ENCODE data around the gene GUCY2D.

Gene GUCY2D

DNA sequence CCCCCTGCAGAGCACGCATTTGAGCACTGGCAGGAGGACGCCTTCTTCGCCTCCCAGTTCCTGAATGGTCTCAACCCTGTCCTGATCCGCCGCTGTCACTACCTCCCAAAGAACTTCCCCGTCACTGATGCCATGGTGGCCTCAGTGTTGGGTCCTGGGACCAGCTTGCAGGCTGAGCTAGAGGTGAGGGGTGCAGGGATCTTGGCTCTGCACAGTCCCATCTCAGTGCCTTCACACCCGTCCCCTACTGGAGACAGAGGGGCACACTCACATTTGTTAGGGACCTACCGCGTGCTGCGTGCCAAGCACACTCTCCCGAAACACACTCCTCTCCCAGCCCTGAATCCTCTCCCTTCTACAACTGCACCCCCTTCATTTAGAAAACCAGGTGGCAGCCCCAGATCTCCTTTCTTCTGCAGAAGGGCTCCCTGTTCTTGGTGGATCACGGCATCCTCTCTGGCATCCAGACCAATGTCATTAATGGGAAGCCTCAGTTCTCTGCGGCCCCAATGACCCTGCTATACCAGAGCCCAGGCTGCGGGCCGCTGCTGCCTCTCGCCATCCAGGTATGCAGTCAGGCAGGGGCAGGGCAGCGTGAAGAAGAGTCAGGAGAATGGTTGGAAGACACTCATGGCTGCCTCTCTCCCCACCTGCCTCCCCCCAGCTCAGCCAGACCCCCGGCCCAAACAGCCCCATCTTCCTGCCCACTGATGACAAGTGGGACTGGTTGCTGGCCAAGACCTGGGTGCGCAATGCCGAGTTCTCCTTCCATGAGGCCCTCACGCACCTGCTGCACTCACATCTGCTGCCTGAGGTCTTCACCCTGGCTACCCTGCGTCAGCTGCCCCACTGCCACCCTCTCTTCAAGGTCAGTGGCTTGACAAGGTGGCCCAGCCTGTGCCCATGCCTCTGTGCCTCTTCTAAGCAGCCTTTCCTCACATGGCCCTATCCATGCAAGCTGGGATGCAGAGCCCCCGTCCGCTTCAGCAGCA, 42.7 kb downstream of the GUCY2D start:
- no peak overlapping the region for H3K27ac ChIP-seq (ENCODE audit: low read depth, low read length)
- H3K27me3 ChIP-seq (ENCODE audit: control insufficient read depth in 1 of 2, insufficient read depth in 2 of 2, low read length in 2 of 2): peaks cover 4 to 9% of the 10 kb centered on the region in 2 donors
- no peak overlapping the region for H3K9ac ChIP-seq (ENCODE audit: low read depth in 1 of 2, low read length in 2 of 2)
- H3K4me3 ChIP-seq (ENCODE audit: low read depth in 1 of 2, low read length in 2 of 2): no peak overlapping the region
- no peaks in the 10 kb centered on the region for H3K36me3 ChIP-seq (ENCODE audit: control insufficient read depth in 1 of 2, insufficient read depth in 2 of 2, low read length in 2 of 2)
- H3K4me1 ChIP-seq (ENCODE audit: control insufficient read depth in 1 of 2, insufficient read depth in 2 of 2, low read length in 2 of 2): no peaks in the 10 kb centered on the region
- no peaks in the 10 kb centered on the region for H3K9me3 ChIP-seq (ENCODE audit: control insufficient read depth in 1 of 2, low read length in 2 of 2)

DNA sequence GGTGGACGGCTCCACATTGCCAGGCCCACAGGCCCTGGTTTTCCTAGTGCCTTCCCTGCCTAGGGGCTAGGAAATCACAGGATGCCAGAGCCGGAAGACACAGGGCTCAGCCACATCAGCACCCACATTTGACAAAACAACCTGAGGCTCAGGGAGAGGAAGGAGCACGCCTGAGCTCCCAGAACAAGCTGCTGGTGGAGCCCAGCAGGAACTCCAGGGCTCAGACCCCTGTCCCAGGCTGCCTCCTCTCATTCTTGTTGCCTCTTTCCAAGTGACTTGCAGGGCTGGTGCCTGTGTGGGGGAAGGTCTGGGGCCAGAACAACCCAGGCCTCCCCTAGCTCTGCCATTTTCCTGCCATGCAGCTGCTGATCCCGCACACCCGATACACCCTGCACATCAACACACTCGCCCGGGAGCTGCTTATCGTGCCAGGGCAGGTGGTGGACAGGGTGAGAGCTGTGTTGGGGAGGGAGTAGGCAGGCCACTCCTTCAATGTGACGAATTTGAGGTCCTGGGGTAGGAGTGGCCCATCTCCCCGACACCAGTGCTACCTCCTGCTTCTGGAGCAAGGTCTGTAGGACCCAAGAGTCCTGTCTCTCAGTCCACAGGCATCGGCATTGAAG, 44.0 kb downstream of the GUCY2D start:
- H3K4me1 ChIP-seq (ENCODE audit: control insufficient read depth in 1 of 2, insufficient read depth in 2 of 2, low read length in 2 of 2): no peaks in the 10 kb centered on the region
- H3K27me3 ChIP-seq (ENCODE audit: control insufficient read depth in 1 of 2, insufficient read depth in 2 of 2, low read length in 2 of 2): peaks cover 0 to 9% of the 10 kb centered on the region in 2 donors
- no peak overlapping the region for H3K9ac ChIP-seq (ENCODE audit: low read depth in 1 of 2, low read length in 2 of 2)
- no peak overlapping the region for H3K4me3 ChIP-seq (ENCODE audit: low read depth in 1 of 2, low read length in 2 of 2)
- H3K9me3 ChIP-seq (ENCODE audit: control insufficient read depth in 1 of 2, low read length in 2 of 2): no peaks in the 10 kb centered on the region
- H3K36me3 ChIP-seq (ENCODE audit: control insufficient read depth in 1 of 2, insufficient read depth in 2 of 2, low read length in 2 of 2): no peaks in the 10 kb centered on the region
- no peak overlapping the region for H3K27ac ChIP-seq (ENCODE audit: low read depth, low read length)

DNA sequence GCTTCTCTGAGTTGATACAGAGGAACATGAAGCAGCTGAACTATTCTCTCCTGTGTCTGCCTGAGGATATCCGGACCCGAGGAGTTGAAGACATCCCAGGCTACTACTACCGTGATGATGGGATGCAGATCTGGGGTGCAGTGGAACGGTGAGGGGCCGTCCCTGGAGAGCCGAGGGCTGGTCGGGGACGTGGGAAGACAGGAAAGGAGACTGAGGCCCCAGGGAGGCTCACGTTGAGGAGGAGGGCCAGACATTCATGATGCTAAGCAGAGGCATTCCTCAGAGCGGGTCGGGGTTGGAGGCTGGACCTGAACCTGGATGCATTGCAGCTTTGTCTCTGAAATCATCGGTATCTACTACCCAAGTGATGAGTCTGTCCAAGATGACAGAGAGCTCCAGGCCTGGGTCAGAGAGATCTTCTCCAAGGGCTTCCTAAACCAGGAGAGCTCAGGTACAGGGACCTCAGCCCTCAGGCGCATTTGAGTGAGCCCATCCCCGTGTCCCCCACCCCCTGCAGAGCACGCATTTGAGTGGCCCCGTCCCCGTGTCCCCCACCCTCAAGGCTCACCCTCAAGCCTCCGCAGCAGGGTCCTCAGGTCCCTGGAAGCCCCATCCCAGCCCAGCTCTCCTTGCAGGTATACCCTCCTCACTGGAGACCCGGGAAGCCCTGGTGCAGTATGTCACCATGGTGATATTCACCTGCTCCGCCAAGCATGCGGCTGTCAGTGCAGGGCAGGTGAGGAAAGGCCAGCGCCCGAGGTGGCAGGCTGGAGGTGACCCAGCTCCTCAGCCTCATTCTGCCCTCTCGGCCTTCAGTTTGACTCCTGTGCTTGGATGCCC, 44.7 kb downstream of the GUCY2D start:
- Histone ChIP-seq H3K27ac (ENCODE audit: low read depth, low read length) (no peak overlapping the region), H3K36me3 (ENCODE audit: control insufficient read depth in 1 of 2, insufficient read depth in 2 of 2, low read length in 2 of 2) (no peaks in the 10 kb centered on the region), H3K9me3 (ENCODE audit: control insufficient read depth in 1 of 2, low read length in 2 of 2) (no peaks in the 10 kb centered on the region), H3K4me3 (ENCODE audit: low read depth in 1 of 2, low read length in 2 of 2) (no peak overlapping the region), H3K4me1 (ENCODE audit: control insufficient read depth in 1 of 2, insufficient read depth in 2 of 2, low read length in 2 of 2) (no peaks in the 10 kb centered on the region), H3K27me3 (ENCODE audit: control insufficient read depth in 1 of 2, insufficient read depth in 2 of 2, low read length in 2 of 2) (peaks cover 0 to 9% of the 10 kb centered on the region in 2 donors), H3K9ac (ENCODE audit: low read depth in 1 of 2, low read length in 2 of 2) (no peak overlapping the region)

DNA sequence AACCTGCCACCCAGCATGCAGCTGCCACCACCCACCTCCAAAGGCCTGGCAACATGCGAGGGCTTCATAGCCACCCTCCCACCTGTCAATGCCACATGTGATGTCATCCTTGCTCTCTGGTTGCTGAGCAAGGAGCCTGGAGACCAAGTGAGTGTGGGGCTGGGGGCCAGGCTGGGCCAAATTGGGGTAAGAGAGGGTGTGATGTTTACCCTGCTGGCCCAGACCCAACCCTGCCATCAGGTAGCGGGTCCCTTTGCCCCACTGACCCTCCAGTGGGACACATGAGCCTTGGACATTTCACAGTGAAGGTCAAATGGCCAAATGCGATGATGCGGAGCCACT, 45.3 kb downstream of the GUCY2D start:
- Histone ChIP-seq H3K9ac (ENCODE audit: low read depth in 1 of 2, low read length in 2 of 2) (no peak overlapping the region), H3K27ac (ENCODE audit: low read depth, low read length) (no peak overlapping the region), H3K36me3 (ENCODE audit: control insufficient read depth in 1 of 2, insufficient read depth in 2 of 2, low read length in 2 of 2) (no peaks in the 10 kb centered on the region), H3K4me1 (ENCODE audit: control insufficient read depth in 1 of 2, insufficient read depth in 2 of 2, low read length in 2 of 2) (no peaks in the 10 kb centered on the region), H3K4me3 (ENCODE audit: low read depth in 1 of 2, low read length in 2 of 2) (no peak overlapping the region), H3K27me3 (ENCODE audit: control insufficient read depth in 1 of 2, insufficient read depth in 2 of 2, low read length in 2 of 2) (peaks cover 0 to 9% of the 10 kb centered on the region in 2 donors), H3K9me3 (ENCODE audit: control insufficient read depth in 1 of 2, low read length in 2 of 2) (no peaks in the 10 kb centered on the region)

DNA sequence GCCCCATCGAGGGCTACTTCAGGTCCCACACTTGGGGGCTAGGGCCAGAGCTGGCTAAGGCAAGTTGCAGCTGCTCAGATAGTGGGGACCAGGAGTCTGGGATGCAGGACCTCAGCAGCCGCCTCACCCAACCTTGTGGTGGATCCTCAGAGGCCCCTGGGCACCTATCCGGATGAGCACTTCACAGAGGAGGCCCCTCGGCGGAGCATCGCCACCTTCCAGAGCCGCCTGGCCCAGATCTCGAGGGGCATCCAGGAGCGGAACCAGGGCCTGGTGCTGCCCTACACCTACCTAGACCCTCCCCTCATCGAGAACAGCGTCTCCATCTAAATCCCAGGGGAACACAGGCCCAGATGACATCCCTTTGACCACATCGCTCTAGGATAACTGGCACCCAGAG, 45.8 kb downstream of the GUCY2D start:
- Histone ChIP-seq H3K9me3 (ENCODE audit: control insufficient read depth in 1 of 2, low read length in 2 of 2) (no peaks in the 10 kb centered on the region), H3K4me1 (ENCODE audit: control insufficient read depth in 1 of 2, insufficient read depth in 2 of 2, low read length in 2 of 2) (no peaks in the 10 kb centered on the region), H3K27ac (ENCODE audit: low read depth, low read length) (no peak overlapping the region), H3K9ac (ENCODE audit: low read depth in 1 of 2, low read length in 2 of 2) (no peak overlapping the region), H3K27me3 (ENCODE audit: control insufficient read depth in 1 of 2, insufficient read depth in 2 of 2, low read length in 2 of 2) (peaks cover 0 to 9% of the 10 kb centered on the region in 2 donors), H3K36me3 (ENCODE audit: control insufficient read depth in 1 of 2, insufficient read depth in 2 of 2, low read length in 2 of 2) (no peaks in the 10 kb centered on the region), H3K4me3 (ENCODE audit: low read depth in 1 of 2, low read length in 2 of 2) (no peak overlapping the region)

DNA sequence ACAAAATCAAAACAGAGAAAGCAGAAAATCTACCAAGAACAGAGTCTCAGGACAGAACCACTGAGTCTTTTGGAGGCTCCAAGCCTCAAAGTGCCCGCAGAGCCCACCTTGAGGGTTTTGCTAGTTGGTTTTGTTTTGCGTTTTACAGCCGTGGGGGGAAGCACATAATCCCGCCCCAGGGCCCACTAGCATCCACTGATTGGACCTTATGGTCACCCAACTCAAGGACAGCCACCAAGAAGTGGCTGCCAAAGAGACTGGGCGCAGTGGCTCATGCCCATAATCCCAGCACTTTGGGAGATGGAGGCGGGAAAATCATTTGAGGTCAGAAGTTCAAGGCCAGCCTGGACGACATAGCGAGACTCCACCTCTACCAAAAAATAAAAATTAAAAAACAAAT, 46.3 kb downstream of the GUCY2D start:
- Histone ChIP-seq H3K4me3 (ENCODE audit: low read depth in 1 of 2, low read length in 2 of 2) (no peak overlapping the region), H3K27me3 (ENCODE audit: control insufficient read depth in 1 of 2, insufficient read depth in 2 of 2, low read length in 2 of 2) (peaks cover 0 to 9% of the 10 kb centered on the region in 2 donors), H3K27ac (ENCODE audit: low read depth, low read length) (no peak overlapping the region), H3K9me3 (ENCODE audit: control insufficient read depth in 1 of 2, low read length in 2 of 2) (no peaks in the 10 kb centered on the region), H3K9ac (ENCODE audit: low read depth in 1 of 2, low read length in 2 of 2) (no peak overlapping the region), H3K36me3 (ENCODE audit: control insufficient read depth in 1 of 2, insufficient read depth in 2 of 2, low read length in 2 of 2) (no peaks in the 10 kb centered on the region), H3K4me1 (ENCODE audit: control insufficient read depth in 1 of 2, insufficient read depth in 2 of 2, low read length in 2 of 2) (no peaks in the 10 kb centered on the region)

DNA sequence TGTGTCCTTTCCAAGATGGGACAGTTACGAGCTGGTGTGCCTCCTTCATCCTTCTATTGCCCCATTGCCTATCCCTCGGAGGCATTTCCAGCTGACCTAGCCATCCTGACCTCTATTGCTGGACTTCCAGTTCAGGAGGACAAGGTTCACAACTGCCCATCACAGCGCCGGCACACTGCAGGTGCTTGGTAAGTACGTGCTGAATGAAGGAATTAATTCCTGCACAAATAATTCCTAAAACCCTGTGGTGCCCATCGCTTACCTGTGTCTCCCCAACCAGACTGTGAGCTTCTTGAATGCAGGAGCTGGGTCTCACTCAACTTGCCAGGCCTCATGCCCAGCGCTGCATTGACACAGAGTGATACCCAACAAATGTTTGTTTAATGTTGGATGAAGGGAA, 49.4 kb downstream of the GUCY2D start:
- no peak overlapping the region for H3K9ac ChIP-seq (ENCODE audit: low read depth in 1 of 2, low read length in 2 of 2)
- H3K27ac ChIP-seq (ENCODE audit: low read depth, low read length): no peak overlapping the region
- no peaks in the 10 kb centered on the region for H3K9me3 ChIP-seq (ENCODE audit: control insufficient read depth in 1 of 2, low read length in 2 of 2)
- H3K4me3 ChIP-seq (ENCODE audit: low read depth in 1 of 2, low read length in 2 of 2): no peak overlapping the region
- no peaks in the 10 kb centered on the region for H3K36me3 ChIP-seq (ENCODE audit: control insufficient read depth in 1 of 2, insufficient read depth in 2 of 2, low read length in 2 of 2)
- H3K4me1 ChIP-seq (ENCODE audit: control insufficient read depth in 1 of 2, insufficient read depth in 2 of 2, low read length in 2 of 2): peaks cover 11 to 14% of the 10 kb centered on the region in 2 donors
- peaks cover 0 to 3% of the 10 kb centered on the region in 2 donors for H3K27me3 ChIP-seq (ENCODE audit: control insufficient read depth in 1 of 2, insufficient read depth in 2 of 2, low read length in 2 of 2)

DNA sequence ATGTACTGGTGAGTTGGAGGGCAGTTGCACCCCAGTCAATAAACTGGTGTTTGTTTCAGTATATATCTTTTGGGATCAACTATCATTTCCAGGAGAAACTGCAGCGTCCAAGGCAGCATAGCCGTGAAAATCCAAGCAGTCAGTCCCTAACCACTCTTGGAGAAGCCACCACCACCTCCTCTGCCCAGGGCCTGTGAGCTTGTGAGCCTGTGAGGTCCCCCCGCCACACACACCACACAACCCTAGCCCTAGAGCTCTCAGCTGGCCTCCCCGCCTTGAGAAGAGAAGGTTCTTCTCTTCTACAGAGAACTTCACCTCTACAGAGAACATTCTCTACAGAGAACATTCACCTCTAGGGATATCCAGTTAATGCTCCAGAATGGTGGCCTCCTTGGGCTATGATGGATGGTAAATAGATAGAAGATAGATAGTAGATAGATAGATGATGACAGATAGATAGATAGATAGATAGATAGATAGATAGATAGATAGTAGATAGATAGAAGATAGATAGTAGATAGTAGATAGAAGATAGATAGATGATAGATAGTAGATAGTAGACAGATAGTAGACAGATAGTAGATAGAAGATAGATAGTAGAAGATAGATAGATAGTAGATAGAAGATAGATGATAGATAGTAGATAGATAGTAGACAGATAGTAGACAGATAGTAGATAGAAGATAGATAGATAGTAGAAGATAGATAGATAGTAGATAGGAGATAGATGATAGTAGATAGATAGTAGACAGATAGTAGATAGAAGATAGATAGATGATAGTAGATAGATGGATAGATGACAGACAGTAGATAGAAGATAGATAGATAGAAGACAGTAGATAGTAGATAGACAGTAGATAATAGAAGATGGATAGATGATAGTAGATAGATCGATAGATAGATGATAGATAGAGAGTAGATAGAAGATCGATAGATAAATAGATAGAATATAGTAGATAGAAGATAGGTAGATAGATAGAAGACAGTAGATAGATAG, 50.1 kb downstream of the GUCY2D start:
- Histone ChIP-seq H3K27ac (ENCODE audit: low read depth, low read length) (no peak overlapping the region), H3K9me3 (ENCODE audit: control insufficient read depth in 1 of 2, low read length in 2 of 2) (no peaks in the 10 kb centered on the region), H3K4me3 (ENCODE audit: low read depth in 1 of 2, low read length in 2 of 2) (no peak overlapping the region)

DNA sequence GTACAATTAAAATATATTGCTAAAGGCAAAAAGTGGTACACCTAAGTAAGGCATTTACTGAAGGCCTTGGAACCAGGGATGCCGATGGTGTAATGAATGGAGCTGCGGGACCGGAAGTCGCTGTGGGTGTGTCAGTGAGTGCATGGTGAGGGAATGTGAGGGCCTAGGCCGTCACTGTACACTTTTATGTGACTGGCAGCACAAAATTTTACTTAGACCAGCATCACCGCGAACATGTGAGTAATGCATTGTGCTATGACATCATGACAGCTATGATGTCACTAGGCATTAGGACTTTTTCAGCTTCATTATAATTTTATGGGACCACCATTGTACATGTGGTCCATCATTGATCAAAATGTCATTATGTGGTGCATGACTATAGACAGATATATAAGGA, 51.2 kb downstream of the GUCY2D start:
- H3K27ac ChIP-seq (ENCODE audit: low read depth, low read length): no peak overlapping the region
- no peak overlapping the region for H3K9ac ChIP-seq (ENCODE audit: low read depth in 1 of 2, low read length in 2 of 2)
- peaks cover 0 to 4% of the 10 kb centered on the region in 2 donors for H3K27me3 ChIP-seq (ENCODE audit: control insufficient read depth in 1 of 2, insufficient read depth in 2 of 2, low read length in 2 of 2)
- no peaks in the 10 kb centered on the region for H3K36me3 ChIP-seq (ENCODE audit: control insufficient read depth in 1 of 2, insufficient read depth in 2 of 2, low read length in 2 of 2)
- no peaks in the 10 kb centered on the region for H3K9me3 ChIP-seq (ENCODE audit: control insufficient read depth in 1 of 2, low read length in 2 of 2)
- peaks cover 19 to 20% of the 10 kb centered on the region in 2 donors for H3K4me1 ChIP-seq (ENCODE audit: control insufficient read depth in 1 of 2, insufficient read depth in 2 of 2, low read length in 2 of 2)
- H3K4me3 ChIP-seq (ENCODE audit: low read depth in 1 of 2, low read length in 2 of 2): no peak overlapping the region

More for the DNA sequence above, 50.1 kb downstream of the GUCY2D start:
- H3K4me1 ChIP-seq (ENCODE audit: control insufficient read depth in 1 of 2, insufficient read depth in 2 of 2, low read length in 2 of 2): peaks cover 18 to 20% of the 10 kb centered on the region in 2 donors
- H3K27me3 ChIP-seq (ENCODE audit: control insufficient read depth in 1 of 2, insufficient read depth in 2 of 2, low read length in 2 of 2): no peaks in the 10 kb centered on the region
- H3K9ac ChIP-seq (ENCODE audit: low read depth in 1 of 2, low read length in 2 of 2): no peak overlapping the region
- H3K36me3 ChIP-seq (ENCODE audit: control insufficient read depth in 1 of 2, insufficient read depth in 2 of 2, low read length in 2 of 2): no peaks in the 10 kb centered on the region

Measured in duodenal mucosa (tissue), 2 donors.